GM12875 (cell line): ENCODE measurements around the gene PMM1.

Experiments used
- H3K4me3 ChIP-seq: one replicate; pipeline ENCODE4 v1.5.1; 2011; ENCODE audit warnings: low read depth, low read length, control low read depth
- TF ChIP-seq, protein P1 (sequence below): IDR thresholded peaks from 2 replicates; pipeline ENCODE4 v1.5.1; 2011; ENCODE audit warnings: low read depth, mild to moderate bottlenecking, control low read depth, inconsistent platforms, low read length, moderate library complexity, borderline replicate concordance; ENCODE audit not compliant: insufficient read depth

The PMM1 gene

DNA sequence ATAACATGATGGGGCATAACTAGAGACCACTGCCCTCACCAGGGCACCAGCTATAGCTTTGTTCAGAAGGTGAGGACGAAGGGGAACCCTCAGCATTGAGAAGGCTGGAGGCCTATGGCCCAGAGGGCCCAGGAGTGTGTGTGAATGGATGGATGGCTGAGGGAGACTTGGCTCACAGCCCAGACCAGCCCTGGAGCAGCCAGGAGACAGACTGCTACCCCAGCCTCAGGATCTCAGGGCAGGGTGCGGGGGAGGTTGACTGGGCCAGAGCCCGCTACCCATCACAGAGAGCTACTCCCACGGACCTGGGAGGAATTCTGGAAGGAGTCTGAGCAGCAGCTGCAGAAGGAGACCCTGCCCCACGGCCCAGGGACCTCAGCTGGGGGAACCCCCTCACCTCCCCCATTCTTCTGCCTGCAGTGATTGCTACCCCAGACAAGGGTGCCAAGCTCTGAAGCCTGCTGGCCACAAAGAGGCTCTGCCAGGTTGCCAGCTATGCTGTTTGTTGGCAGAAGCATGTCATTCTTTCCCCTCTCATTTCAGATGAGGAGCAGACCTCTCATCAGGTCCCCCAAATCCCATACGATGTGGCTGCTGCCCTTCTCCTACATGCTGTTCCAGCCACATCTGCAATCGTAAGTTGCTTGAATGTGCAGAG is 34.2 kb downstream of the PMM1 start:
- no peak overlapping the region for H3K4me3 ChIP-seq
- TF ChIP-seq, protein P1, sequence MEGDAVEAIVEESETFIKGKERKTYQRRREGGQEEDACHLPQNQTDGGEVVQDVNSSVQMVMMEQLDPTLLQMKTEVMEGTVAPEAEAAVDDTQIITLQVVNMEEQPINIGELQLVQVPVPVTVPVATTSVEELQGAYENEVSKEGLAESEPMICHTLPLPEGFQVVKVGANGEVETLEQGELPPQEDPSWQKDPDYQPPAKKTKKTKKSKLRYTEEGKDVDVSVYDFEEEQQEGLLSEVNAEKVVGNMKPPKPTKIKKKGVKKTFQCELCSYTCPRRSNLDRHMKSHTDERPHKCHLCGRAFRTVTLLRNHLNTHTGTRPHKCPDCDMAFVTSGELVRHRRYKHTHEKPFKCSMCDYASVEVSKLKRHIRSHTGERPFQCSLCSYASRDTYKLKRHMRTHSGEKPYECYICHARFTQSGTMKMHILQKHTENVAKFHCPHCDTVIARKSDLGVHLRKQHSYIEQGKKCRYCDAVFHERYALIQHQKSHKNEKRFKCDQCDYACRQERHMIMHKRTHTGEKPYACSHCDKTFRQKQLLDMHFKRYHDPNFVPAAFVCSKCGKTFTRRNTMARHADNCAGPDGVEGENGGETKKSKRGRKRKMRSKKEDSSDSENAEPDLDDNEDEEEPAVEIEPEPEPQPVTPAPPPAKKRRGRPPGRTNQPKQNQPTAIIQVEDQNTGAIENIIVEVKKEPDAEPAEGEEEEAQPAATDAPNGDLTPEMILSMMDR, result no peak

DNA sequence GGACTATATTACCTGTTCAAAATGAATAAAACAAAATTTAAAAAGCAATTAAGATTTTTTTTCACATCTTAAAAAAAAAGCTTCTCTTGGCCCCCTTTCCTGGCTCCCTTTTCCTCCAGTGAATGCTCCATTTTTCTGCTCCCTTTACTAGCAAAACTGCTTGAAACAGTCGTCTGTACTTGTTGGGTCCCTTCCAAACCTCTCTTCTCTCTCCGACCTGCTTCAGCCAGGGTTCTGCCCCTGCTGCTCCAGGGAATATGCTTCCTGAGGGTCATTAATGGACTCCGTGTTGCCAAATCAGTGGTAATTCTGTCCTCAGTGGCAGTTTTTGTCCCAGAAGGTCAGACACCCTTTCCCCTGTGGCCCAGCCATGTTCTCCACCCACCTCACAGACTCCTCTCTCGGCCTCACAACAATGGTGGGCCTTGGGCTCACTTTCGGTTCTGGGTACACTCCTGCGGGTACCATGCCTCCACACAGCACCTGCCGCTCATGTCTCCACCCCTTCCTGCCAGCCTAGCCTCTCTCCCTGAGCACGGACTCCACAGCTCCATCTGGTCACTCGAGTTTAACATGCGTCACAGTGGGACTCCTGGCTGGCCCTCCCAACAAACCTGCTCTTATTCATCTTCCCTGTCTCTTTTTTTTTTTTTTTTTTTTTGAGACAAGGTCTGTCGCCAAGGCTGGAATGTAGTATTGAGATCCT is 37.6 kb downstream of the PMM1 start:
- no peak overlapping the region for H3K4me3 ChIP-seq
- TF ChIP-seq, protein P1, result no peak

DNA sequence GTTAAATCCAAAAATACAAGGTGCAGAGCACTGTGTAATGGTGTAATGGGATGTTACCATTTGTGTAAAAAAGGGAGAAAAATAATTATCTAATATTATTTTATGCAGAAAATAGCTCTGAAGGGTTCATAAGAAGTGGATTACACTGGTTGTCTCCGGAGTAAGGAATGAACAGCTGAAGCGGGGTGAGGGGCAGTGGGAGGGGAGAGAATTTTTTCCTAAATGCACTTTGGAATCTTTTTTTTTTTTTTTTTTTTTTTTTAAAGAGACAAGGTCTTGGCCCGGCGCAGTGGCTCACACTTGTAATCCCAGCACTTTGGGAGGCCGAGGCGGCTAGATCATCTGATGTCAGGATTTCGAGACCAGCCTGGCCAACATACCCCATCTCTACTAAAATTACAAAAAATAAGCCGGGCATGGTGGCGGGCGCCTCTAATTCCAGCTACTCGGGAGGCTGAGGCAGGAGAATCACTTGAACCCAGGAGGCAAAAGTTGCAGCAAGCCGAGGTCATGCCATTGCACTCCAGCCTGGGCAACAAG is 38.6 kb downstream of the PMM1 start:
- TF ChIP-seq, protein P1, result no peak
- no peak overlapping the region for H3K4me3 ChIP-seq

DNA sequence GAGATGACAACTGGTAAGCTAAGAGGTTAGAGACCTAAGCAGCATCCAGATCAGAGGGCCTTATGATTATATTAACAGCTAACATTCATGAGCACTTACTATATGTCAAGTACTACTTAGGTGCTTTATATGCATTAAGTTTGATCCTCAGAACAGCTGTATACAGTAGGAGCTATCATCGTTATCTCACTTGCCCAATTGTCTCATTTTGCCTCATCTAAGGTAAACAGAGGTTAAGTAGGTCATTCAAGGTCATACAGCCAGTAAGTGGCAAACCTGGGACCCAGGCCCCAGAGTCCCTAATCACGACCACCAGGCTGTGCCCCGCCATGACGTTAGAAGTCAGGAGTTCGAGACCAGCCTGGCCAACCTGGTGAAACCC is 40.8 kb downstream of the PMM1 start:
- TF ChIP-seq, protein P1, result no peak
- H3K4me3 ChIP-seq, result no peak overlapping the region

DNA sequence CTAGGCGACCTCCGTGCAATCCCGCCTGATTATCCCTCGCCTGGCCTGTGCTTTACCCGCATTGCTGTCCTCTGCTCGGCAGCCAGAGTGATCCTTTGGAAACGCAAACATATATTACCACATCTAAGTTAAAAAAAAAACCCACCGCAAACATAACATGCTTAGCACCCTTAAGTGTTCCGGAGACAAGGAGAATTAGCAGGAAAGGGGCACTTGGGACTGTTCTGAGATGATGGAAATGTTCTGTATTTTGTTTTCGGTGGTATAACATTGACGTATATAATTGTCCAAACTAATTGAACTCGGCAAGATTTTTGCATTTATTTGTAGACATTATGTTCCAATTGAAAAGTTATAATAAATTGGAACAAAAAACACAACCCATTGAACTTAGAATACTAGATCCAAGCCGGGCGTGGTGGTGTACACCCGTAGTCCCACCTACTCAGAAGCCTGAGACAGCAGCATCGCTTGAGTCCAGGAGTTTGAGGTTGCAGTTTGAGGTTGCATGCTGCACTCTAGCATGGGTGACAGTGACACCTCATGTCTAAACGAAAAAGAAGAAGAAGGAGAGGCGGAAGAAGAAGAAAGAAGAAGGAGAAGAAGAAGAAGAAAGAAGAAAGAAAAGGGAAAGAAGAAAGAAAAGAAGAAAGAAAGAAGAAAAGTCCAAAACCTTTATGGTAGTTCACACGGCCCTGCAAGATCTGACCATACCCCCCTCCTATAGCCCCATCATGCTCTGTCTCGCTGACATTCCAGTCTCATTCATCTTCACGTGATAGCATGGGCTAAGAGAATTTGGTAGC is 44.8 kb downstream of the PMM1 start:
- H3K4me3 ChIP-seq, result peak overlapping the region; percentile 12
- TF ChIP-seq, protein P1, result no peak

DNA sequence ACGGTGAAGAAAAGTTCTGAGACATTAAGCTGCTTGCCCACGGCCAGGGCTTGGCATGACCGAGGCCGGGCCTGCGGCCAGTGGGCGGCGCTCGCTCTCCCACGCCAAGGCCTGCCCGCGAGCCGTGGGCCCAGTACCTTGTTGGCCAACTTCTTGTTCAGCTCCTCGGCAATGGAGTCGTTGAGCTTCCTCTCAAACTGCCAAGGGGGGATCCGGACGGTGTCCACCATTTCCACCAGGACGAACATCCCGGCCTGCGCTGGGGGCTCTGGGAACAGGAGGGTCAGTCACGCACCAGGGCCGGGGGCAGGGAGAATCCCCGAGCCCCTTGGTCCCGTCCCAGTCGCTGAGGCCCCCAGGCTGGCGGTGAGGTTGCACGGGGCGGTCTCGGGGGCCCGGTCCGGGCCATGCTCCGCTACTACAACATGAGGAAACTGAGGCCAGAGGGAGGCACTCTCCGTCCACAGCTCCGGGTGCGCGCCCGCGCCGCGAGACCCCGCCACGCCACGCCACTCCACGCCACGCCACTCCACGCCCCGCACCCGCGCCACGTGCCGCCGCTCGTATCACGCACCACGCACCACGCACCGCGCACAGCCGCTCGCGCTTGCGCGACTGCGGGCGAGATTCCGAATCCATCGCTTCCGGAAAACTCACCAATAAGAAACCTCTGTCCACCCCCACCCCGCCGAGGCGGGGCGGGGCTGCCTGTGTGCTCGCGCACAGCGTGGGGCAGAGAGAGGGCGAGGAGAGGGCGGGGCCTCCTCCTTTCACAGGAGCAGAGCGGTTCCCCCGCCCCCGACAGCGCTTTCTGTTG is 45.6 kb downstream of the PMM1 start, which contains the start of gene POLR3H:
TSS of gene POLR3H (minus strand) at position 617 of the 817 bp plus-strand sequence. CDS start at position 248, 369 bp downstream.
- H3K4me3 ChIP-seq, result peak within 1 kb of the TSS; percentile 97
- TF ChIP-seq, protein P1, result peak; percentile 70
